OCI-LY7 (cell line): ENCODE results near the gene GLTP. TPM values are rescaled to one million over a fixed set of nuclear protein-coding genes. Genes with fewer than 3 reads are reported as not detected.

Source experiments
- BruUV-seq: library from RNA; stranded (reverse); fragments of 400-500 nt; replicated peaks from 2 replicates; lab custom pipeline; 2021; lab: Mats Ljungman, UMichigan
- CTCF ChIA-PET: fragments of 300-600 bp; sonication (Branson Sonifier 250); formaldehyde crosslinking; loops from one replicate; lab custom pipeline; 2022; ENCODE audit warnings: antibody characterized with exemption; ENCODE audit not compliant: unreplicated experiment; lab: Charles Lee
- POLR2A ChIA-PET: fragments of 300-600 bp; sonication (Branson Sonifier 250); formaldehyde crosslinking; loops from one replicate; lab custom pipeline; 2022; ENCODE audit warnings: antibody characterized with exemption; lab: Charles Lee
- DNase-seq: peaks from one replicate; pipeline ENCODE4 v3.0.0-alpha.2; 2015; ENCODE audit warnings: low spot score
- H2AFZ ChIP-seq: fragments of 200-600 bp; sonication (generic), shearing (Covaris generic); 2 replicates; pipeline ENCODE4 v1.6.1; 2014; ENCODE audit warnings: mild to moderate bottlenecking, antibody characterized with exemption, low read length, moderate library complexity
- H3K27ac ChIP-seq: fragments of 200-600 bp; sonication (generic); 2 replicates; pipeline ENCODE4 v1.5.1; 2014; ENCODE audit warnings: mixed run types, low read depth, mild to moderate bottlenecking, moderate library complexity, low read length, inconsistent platforms; ENCODE audit not compliant: poor library complexity, severe bottlenecking
- H3K36me3 ChIP-seq: fragments of 200-600 bp; sonication (generic); 2 replicates; pipeline ENCODE4 v1.6.1; 2014; ENCODE audit warnings: mild to moderate bottlenecking, antibody characterized with exemption, low read length, moderate library complexity, mixed read lengths; ENCODE audit not compliant: insufficient read depth
- H3K4me1 ChIP-seq: fragments of 200-600 bp; sonication (generic); 2 replicates; pipeline ENCODE4 v1.5.1; 2014; ENCODE audit warnings: mild to moderate bottlenecking, low read length; ENCODE audit not compliant: insufficient read depth, poor library complexity, severe bottlenecking
- H3K4me2 ChIP-seq: fragments of 200-600 bp; sonication (generic); 2 replicates; pipeline ENCODE4 v1.6.1; 2014; ENCODE audit warnings: mild to moderate bottlenecking, low read length
- H3K4me3 ChIP-seq: fragments of 200-600 bp; sonication (generic); 2 replicates; pipeline ENCODE4 v1.5.1; 2014; ENCODE audit warnings: mild to moderate bottlenecking, low read depth, low read length; ENCODE audit not compliant: poor library complexity, severe bottlenecking
- H3K79me2 ChIP-seq: fragments of 200-600 bp; sonication (generic); 2 replicates; pipeline ENCODE4 v1.6.1; 2016; ENCODE audit warnings: low read depth, mild to moderate bottlenecking, low read length, moderate library complexity, mixed read lengths; ENCODE audit not compliant: insufficient read depth
- H3K9me2 ChIP-seq: fragments of 200-600 bp; sonication (generic); 2 replicates; pipeline ENCODE4 v1.6.1; 2016; ENCODE audit warnings: mild to moderate bottlenecking, low read length, mixed read lengths; ENCODE audit not compliant: insufficient read depth
- H3K9me3 ChIP-seq: fragments of 200-600 bp; sonication (generic); 2 replicates; pipeline ENCODE4 v1.6.1; 2014; ENCODE audit warnings: mild to moderate bottlenecking, mixed run types, low read length, mixed read lengths
- H4K20me1 ChIP-seq: fragments of 200-600 bp; sonication (generic); 2 replicates; pipeline ENCODE4 v1.6.1; 2014; ENCODE audit warnings: mild to moderate bottlenecking, antibody characterized with exemption, low read length, moderate library complexity, mixed read lengths; ENCODE audit not compliant: insufficient read depth
- EZH2phosphoT487 ChIP-seq: fragments of 200-600 bp; sonication (generic); IDR thresholded peaks from 2 replicates; pipeline ENCODE4 v1.6.1; 2018; ENCODE audit warnings: low read depth, borderline replicate concordance, mild to moderate bottlenecking, mixed run types, antibody characterized with exemption, low read length, moderate library complexity, mixed read lengths
- intact Hi-C: fragments of 100-400 bp; cut with micrococcal nuclease; formaldehyde crosslinking; loops from one replicate; pipeline ENCODE4 v1.10.0; 2022; ENCODE audit not compliant: unreplicated experiment
- total RNA-seq, 2 experiments: library from RNA; depleted of rRNA in 1 of 2; stranded (reverse); fragments of >200 nt in 1 of 2; shearing (Covaris generic) in 1 of 2; gene quantifications; 2 replicates each; pipeline ENCODE4 v1.2.3, GENCODE V29; 2014 to 2022
- TF ChIP-seq, protein P1 (sequence below): fragments of 200-600 bp; sonication (generic); conservative IDR thresholded peaks from 2 replicates; pipeline ENCODE4 v1.5.1; 2014; ENCODE audit warnings: mild to moderate bottlenecking, antibody characterized with exemption, low read length, moderate library complexity, mixed read lengths

Gene GLTP
- total RNA-seq, 2 experiments from 2014 or later, result 24.0 to 27.3 TPM

- no peak for DNase-seq
- Histone ChIP-seq H3K4me3 (no peak overlapping the region), H3K27ac (no peak overlapping the region), H3K4me1 (no peaks in the 10 kb centered on the region), H4K20me1 (no peaks in the 10 kb centered on the region), H3K36me3 (peaks cover 89% of the 10 kb centered on the region), H2AFZ (no peak overlapping the region), H3K79me2 (no peaks in the 10 kb centered on the region), H3K9me2 (no peaks in the 10 kb centered on the region), H3K9me3 (no peaks in the 10 kb centered on the region), H3K4me2 (no peak overlapping the region)
- intact Hi-C loops, result no loop called here
- no TSS peak for BruUV-seq
- ChIA-PET CTCF (no interaction called here), POLR2A (interaction anchor here (0.5 to 1.0 kb wide), 3 partner anchors 20 to 328 kb away, joined by 3 to 5 read pairs (median 5); no protein-coding TSS in a partner anchor)
- no peak for TF ChIP-seq EZH2phosphoT487
- TF ChIP-seq, protein P1, sequence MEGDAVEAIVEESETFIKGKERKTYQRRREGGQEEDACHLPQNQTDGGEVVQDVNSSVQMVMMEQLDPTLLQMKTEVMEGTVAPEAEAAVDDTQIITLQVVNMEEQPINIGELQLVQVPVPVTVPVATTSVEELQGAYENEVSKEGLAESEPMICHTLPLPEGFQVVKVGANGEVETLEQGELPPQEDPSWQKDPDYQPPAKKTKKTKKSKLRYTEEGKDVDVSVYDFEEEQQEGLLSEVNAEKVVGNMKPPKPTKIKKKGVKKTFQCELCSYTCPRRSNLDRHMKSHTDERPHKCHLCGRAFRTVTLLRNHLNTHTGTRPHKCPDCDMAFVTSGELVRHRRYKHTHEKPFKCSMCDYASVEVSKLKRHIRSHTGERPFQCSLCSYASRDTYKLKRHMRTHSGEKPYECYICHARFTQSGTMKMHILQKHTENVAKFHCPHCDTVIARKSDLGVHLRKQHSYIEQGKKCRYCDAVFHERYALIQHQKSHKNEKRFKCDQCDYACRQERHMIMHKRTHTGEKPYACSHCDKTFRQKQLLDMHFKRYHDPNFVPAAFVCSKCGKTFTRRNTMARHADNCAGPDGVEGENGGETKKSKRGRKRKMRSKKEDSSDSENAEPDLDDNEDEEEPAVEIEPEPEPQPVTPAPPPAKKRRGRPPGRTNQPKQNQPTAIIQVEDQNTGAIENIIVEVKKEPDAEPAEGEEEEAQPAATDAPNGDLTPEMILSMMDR, result no peak
Observed at GRCh38 chr12:109912855-109913321, 32.5 kb upstream of the GLTP start.

DNA sequence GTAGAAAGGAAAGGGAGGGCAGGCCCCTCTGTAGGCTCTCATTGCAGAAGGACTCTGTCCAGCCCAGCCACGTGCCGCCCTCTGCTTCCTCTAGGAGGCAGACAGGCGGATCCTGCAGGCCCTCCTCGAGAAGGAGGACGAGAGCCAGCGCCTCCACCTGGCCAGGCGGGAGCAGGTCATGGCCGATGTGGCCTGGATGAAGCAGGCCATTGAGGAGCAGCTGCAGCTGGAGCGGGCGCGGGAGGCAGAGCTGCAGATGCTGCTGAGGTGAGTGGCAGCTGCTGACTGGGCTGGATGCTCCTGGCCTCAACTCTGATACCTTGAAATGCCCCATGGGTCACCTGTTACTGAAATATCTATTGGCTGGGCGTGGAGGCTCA is 30.6 kb upstream of the GLTP start:
- no peaks in the 10 kb centered on the region for H3K9me3 ChIP-seq
- CTCF ChIA-PET, result no interaction called here
- no peaks in the 10 kb centered on the region for H3K4me1 ChIP-seq
- H2AFZ ChIP-seq, result no peak overlapping the region
- H3K27ac ChIP-seq, result no peak overlapping the region
- H4K20me1 ChIP-seq, result no peaks in the 10 kb centered on the region
- intact Hi-C loops, result no loop called here
- H3K9me2 ChIP-seq, result no peaks in the 10 kb centered on the region
- TF ChIP-seq, protein P1, result peak; percentile 62
- TF ChIP-seq EZH2phosphoT487, result no peak
- H3K4me2 ChIP-seq, result no peak overlapping the region
- POLR2A ChIA-PET, result no interaction called here
- peaks cover 89% of the 10 kb centered on the region for H3K36me3 ChIP-seq
- H3K79me2 ChIP-seq, result no peaks in the 10 kb centered on the region
- BruUV-seq, result no TSS peak
- H3K4me3 ChIP-seq, result no peak overlapping the region
- DNase-seq, result peak; percentile 30

- CTCF ChIA-PET, result no interaction called here
- POLR2A ChIA-PET, result interaction anchor here (0.5 to 0.6 kb wide), 2 partner anchors 122 to 189 kb away, joined by 4 to 5 read pairs; no protein-coding TSS in a partner anchor
- no peak for TF ChIP-seq EZH2phosphoT487
- TF ChIP-seq, protein P1, result no peak
- no peaks in the 10 kb centered on the region for H3K4me1 ChIP-seq
- peaks cover 89% of the 10 kb centered on the region for H3K36me3 ChIP-seq
- DNase-seq, result no peak
- no peaks in the 10 kb centered on the region for H3K9me2 ChIP-seq
- no peak overlapping the region for H3K4me3 ChIP-seq
- H3K9me3 ChIP-seq, result no peaks in the 10 kb centered on the region
- H3K4me2 ChIP-seq, result no peak overlapping the region
- H2AFZ ChIP-seq, result no peak overlapping the region
- BruUV-seq, result no TSS peak
- no peaks in the 10 kb centered on the region for H4K20me1 ChIP-seq
- no peaks in the 10 kb centered on the region for H3K79me2 ChIP-seq
- no peak overlapping the region for H3K27ac ChIP-seq
- intact Hi-C loops, result no loop called here
Observed at GRCh38 chr12:109910254-109910968, 30.1 kb upstream of the GLTP start.
